PC-3 (cell line): ENCODE measurements around the gene ATP5PB.

Experiments used
- EZH2 ChIP-seq: fragments of 300-600 bp; sonication (generic); IDR thresholded peaks from one replicate; pipeline ENCODE4 v1.6.1; 2017; ENCODE audit warnings: antibody characterized with exemption, mild to moderate bottlenecking, low read length; ENCODE audit not compliant: unreplicated experiment
- EZH2phosphoT487 ChIP-seq: fragments of 300-600 bp; sonication (generic); IDR thresholded peaks from 2 replicates; pipeline ENCODE4 v1.6.1; 2018; ENCODE audit warnings: mild to moderate bottlenecking, antibody characterized with exemption, low read length, borderline replicate concordance
- TF ChIP-seq, protein P1 (sequence below): fragments of 300-600 bp; sonication (generic); conservative IDR thresholded peaks from 2 replicates; pipeline ENCODE4 v1.5.1; 2017; ENCODE audit warnings: antibody characterized with exemption, low read depth, mild to moderate bottlenecking, low read length

DNA sequence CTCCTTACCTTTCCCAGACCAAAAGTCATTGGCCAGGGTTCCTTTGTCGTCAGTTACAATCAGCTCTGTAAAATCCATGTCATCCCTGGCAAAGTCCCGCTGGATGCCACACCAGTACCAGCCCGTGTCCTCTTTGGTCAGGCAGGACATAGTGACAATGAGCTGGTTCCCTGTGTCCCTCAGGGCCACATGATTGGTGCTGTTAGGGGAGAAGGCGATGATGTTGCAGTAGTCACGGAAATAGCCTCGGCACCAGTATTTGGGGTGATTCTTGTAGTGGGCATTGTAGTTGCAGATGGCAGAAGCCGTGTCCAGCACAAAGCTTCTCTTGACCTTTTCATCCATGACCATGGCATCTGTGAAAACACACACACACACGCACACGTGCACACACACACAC is 39.4 kb downstream of the ATP5PB start:
- TF ChIP-seq, protein P1, sequence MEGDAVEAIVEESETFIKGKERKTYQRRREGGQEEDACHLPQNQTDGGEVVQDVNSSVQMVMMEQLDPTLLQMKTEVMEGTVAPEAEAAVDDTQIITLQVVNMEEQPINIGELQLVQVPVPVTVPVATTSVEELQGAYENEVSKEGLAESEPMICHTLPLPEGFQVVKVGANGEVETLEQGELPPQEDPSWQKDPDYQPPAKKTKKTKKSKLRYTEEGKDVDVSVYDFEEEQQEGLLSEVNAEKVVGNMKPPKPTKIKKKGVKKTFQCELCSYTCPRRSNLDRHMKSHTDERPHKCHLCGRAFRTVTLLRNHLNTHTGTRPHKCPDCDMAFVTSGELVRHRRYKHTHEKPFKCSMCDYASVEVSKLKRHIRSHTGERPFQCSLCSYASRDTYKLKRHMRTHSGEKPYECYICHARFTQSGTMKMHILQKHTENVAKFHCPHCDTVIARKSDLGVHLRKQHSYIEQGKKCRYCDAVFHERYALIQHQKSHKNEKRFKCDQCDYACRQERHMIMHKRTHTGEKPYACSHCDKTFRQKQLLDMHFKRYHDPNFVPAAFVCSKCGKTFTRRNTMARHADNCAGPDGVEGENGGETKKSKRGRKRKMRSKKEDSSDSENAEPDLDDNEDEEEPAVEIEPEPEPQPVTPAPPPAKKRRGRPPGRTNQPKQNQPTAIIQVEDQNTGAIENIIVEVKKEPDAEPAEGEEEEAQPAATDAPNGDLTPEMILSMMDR: no peak
- TF ChIP-seq EZH2 (no peak), EZH2phosphoT487 (no peak)
